Measurements from ENCODE around the gene HOXC5.

HOXC5 gene

GRCh38 chr12:54066408-54066807 is 33.6 kb downstream of the HOXC5 start:
- Histone ChIP-seq H3K27ac (no peak overlapping the region), H3K36me3 (no peaks in the 10 kb centered on the region), H3K27me3 (peaks cover 94% of the 10 kb centered on the region), H3K4me1 (ENCODE audit: control insufficient read depth in 1 of 2, insufficient read depth in 1 of 2, low read depth in 1 of 2, low read length in 1 of 2) (no peaks in the 10 kb centered on the region), H3K4me3 (ENCODE audit: low read depth in 1 of 2, low read length in 1 of 2) (no peak overlapping the region), H3K9me3 (no peaks in the 10 kb centered on the region)
- no peak for TF ChIP-seq CTCF (IDR thresholded peaks at IDR 0.05)

- Histone ChIP-seq H3K9me3 (no peaks in the 10 kb centered on the region), H3K36me3 (no peaks in the 10 kb centered on the region), H3K27me3 (peaks cover 93% of the 10 kb centered on the region), H3K27ac (no peak overlapping the region), H3K4me3 (ENCODE audit: low read depth in 1 of 2, low read length in 1 of 2) (no peak overlapping the region), H3K4me1 (ENCODE audit: control insufficient read depth in 1 of 2, insufficient read depth in 1 of 2, low read depth in 1 of 2, low read length in 1 of 2) (no peaks in the 10 kb centered on the region)
- TF ChIP-seq CTCF (IDR thresholded peaks at IDR 0.05), result no peak
These were observed 35.7 kb downstream of the HOXC5 start for GRCh38 chr12:54068418-54069070.

GRCh38 chr12:54071942-54072341 is 39.1 kb downstream of the HOXC5 start:
- no peak overlapping the region for H3K27ac ChIP-seq
- TF ChIP-seq CTCF (IDR thresholded peaks at IDR 0.05), result no peak
- no peak overlapping the region for H3K4me3 ChIP-seq (ENCODE audit: low read depth in 1 of 2, low read length in 1 of 2)
- H3K36me3 ChIP-seq, result no peaks in the 10 kb centered on the region
- no peaks in the 10 kb centered on the region for H3K4me1 ChIP-seq (ENCODE audit: control insufficient read depth in 1 of 2, insufficient read depth in 1 of 2, low read depth in 1 of 2, low read length in 1 of 2)
- peaks cover 95% of the 10 kb centered on the region for H3K27me3 ChIP-seq
- H3K9me3 ChIP-seq, result no peaks in the 10 kb centered on the region

GRCh38 chr12:54074308-54074707 is 41.5 kb downstream of the HOXC5 start:
- H3K9me3 ChIP-seq, result no peaks in the 10 kb centered on the region
- H3K4me3 ChIP-seq (ENCODE audit: low read depth in 1 of 2, low read length in 1 of 2), result no peak overlapping the region
- H3K4me1 ChIP-seq (ENCODE audit: control insufficient read depth in 1 of 2, insufficient read depth in 1 of 2, low read depth in 1 of 2, low read length in 1 of 2), result no peaks in the 10 kb centered on the region
- H3K36me3 ChIP-seq, result no peaks in the 10 kb centered on the region
- H3K27ac ChIP-seq, result no peak overlapping the region
- H3K27me3 ChIP-seq, result peaks cover 96% of the 10 kb centered on the region
- TF ChIP-seq CTCF (IDR thresholded peaks at IDR 0.05), result no peak

GRCh38 chr12:54075409-54075808 is 42.6 kb downstream of the HOXC5 start:
- H3K4me1 ChIP-seq (ENCODE audit: control insufficient read depth in 1 of 2, insufficient read depth in 1 of 2, low read depth in 1 of 2, low read length in 1 of 2), result no peaks in the 10 kb centered on the region
- TF ChIP-seq CTCF (IDR thresholded peaks at IDR 0.05), result no peak
- no peaks in the 10 kb centered on the region for H3K36me3 ChIP-seq
- peaks cover 96% of the 10 kb centered on the region for H3K27me3 ChIP-seq
- H3K9me3 ChIP-seq, result no peaks in the 10 kb centered on the region
- no peak overlapping the region for H3K27ac ChIP-seq
- no peak overlapping the region for H3K4me3 ChIP-seq (ENCODE audit: low read depth in 1 of 2, low read length in 1 of 2)
